ENCODE measurements around the gene SMARCC1.
"Not testable (repeated sequence)": the region's sequence is repeated elsewhere in the genome, so short reads cannot be mapped to it uniquely, and the experiment has no call there.

SMARCC1 gene

DNA sequence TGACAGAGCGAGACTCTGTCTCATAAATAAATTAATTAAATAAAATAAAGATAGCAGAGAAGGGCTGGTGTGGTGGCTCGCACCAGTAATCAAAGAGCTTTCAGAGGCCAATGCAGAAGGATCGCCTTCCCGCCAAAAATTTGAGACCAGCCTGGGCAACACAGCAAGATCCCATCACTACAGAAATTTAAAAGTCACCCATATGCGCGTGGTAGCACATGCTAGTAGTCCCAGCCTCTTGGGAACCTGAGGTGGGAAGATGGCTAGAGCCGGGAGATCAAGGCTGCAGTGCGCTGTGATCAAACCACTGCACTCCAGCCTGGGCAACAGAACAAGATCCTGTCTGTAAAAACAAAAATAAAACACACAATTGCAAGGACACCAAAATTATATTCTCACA lies 9.6 kb downstream of the SMARCC1 start:
- no peak for DNase-seq (ENCODE audit: low read depth in 3 of 3)

GRCh38 chr3:47766186-47766585 lies 15.5 kb downstream of the SMARCC1 start:
- DNase-seq (ENCODE audit: low read depth in 3 of 3), result no peak

GRCh38 chr3:47762233-47762632 lies 19.5 kb downstream of the SMARCC1 start:
- no peak for DNase-seq (ENCODE audit: low read depth in 3 of 3)

DNA sequence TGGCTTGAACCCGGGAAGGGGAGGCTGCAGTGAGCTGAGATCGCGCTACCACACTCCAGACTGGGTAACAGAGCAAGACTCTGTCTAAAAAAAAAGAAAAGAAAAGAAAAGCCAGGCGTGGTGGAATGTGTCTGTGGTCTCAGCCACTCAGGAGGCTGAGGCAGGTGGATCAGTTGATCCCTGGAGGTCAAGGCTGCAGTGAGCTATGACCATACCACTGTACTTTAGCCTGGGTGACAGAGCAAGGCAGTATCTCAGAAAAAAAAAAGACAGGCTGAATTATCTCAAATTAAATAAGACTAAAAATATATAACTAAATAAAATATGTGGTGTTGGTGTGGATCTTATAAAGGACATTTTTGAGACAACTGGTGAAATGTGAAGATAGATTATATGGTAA lies 20.6 kb downstream of the SMARCC1 start:
- DNase-seq (ENCODE audit: low read depth in 3 of 3), result no peak

DNA sequence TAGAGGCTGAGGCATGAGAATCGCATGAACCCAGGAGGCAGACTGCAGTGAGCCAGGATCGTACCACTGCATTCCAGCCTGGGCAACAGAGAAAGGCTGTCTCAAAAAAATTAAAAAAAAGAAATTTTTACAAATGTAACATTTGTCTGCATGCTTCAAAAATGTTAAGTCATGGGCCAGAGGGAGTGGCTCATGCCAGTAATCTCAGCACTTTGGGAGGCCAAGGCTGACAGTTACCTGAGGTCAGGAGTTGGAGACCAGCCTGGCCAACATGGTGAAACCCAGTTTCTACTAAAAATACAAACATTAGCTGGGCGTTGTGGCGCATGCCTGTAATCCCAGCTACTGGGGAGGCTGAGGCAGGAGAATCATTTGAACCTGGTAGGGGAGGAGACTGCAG lies 21.5 kb downstream of the SMARCC1 start:
- not testable (repeated sequence) for DNase-seq (ENCODE audit: low read depth in 3 of 3)

GRCh38 chr3:47758261-47759025 lies 23.2 kb downstream of the SMARCC1 start:
- no peak for DNase-seq (ENCODE audit: low read depth in 3 of 3)

- DNase-seq (ENCODE audit: low read depth in 3 of 3), result no peak
Measured at GRCh38 chr3:47752716-47753115, 29.0 kb downstream of the SMARCC1 start.

- DNase-seq (ENCODE audit: low read depth in 3 of 3), result not testable (repeated sequence)
Measured at GRCh38 chr3:47750811-47751354, 30.8 kb downstream of the SMARCC1 start.

GRCh38 chr3:47747558-47747957 lies 34.1 kb downstream of the SMARCC1 start:
- no peak for DNase-seq (ENCODE audit: low read depth in 3 of 3)

DNA sequence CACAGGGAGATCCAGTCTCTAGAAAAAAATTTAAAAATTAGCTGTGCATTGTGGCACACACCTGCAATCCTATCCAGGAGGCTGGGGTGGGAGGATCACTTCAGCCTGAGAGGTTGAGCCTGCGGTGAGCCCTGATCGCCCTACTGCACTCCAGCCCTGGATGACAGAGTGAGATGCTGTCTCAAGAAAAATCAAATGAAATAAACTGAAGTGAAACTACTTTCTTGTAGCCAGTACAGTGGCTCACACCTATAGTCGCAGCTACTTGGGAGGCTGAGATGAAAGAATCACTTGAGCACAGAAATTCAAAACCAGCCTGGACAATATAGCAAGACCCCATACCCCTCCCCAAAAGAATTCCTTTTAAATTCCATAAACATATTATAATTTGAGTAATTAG lies 35.4 kb downstream of the SMARCC1 start:
- no peak for DNase-seq (ENCODE audit: low read depth in 3 of 3)

GRCh38 chr3:47743855-47744254 lies 37.8 kb downstream of the SMARCC1 start:
- no peak for DNase-seq (ENCODE audit: low read depth in 3 of 3)

- DNase-seq (ENCODE audit: low read depth in 3 of 3), result not testable (repeated sequence)
Measured at GRCh38 chr3:47743352-47743751, 38.3 kb downstream of the SMARCC1 start.

- no peak for DNase-seq (ENCODE audit: low read depth in 3 of 3)
Measured at GRCh38 chr3:47741925-47742324, 39.8 kb downstream of the SMARCC1 start.

DNA sequence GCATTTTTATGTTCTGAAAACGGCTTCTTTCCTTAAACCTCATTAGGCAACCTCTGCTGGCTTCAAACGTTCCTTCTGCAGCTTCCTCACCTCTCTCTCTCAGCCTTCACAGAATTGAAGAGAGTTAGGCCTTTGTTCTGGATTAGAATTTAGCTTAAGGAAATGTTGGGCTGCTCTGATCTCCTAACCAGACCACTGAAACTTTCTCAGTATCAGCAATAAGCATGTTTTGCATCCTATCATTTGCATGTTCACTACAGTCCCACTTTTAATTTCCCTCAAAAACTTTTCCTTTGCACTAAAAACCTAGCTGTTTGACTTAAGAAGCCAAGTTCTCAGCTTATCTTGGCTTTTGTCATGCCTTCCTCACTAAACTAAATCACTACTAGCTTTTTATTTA lies 49.5 kb downstream of the SMARCC1 start:
- no peak for DNase-seq (ENCODE audit: low read depth in 3 of 3)

DNA sequence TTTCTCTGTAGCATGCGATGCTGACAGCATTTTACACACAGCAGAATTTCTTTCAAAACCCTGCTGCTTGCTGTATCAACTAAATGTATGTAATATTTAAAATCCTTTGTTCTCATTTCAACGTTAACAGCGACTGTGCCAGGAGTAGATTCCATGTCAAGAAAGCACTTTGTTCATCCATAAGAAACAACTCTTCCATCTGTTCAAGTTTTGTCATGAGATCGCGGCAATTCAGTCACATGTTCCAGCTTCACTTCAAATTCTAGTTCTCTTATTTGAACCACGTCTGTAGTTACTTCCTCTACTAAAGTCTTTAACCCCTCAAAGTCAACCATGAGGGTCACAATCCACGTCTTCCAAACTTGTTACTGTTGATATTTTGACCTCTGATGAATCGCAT lies 50.6 kb downstream of the SMARCC1 start:
- no peak for DNase-seq (ENCODE audit: low read depth in 3 of 3)

GRCh38 chr3:47722859-47723258 lies 58.8 kb downstream of the SMARCC1 start:
- DNase-seq (ENCODE audit: low read depth in 3 of 3), result no peak

GRCh38 chr3:47717448-47717847 lies 64.2 kb downstream of the SMARCC1 start:
- DNase-seq (ENCODE audit: low read depth in 3 of 3), result not testable (repeated sequence)

GRCh38 chr3:47716656-47717055 lies 65.0 kb downstream of the SMARCC1 start:
- DNase-seq (ENCODE audit: low read depth in 3 of 3), result no peak

- no peak for DNase-seq (ENCODE audit: low read depth in 3 of 3)
Measured at GRCh38 chr3:47715928-47716327, 65.8 kb downstream of the SMARCC1 start.

DNA sequence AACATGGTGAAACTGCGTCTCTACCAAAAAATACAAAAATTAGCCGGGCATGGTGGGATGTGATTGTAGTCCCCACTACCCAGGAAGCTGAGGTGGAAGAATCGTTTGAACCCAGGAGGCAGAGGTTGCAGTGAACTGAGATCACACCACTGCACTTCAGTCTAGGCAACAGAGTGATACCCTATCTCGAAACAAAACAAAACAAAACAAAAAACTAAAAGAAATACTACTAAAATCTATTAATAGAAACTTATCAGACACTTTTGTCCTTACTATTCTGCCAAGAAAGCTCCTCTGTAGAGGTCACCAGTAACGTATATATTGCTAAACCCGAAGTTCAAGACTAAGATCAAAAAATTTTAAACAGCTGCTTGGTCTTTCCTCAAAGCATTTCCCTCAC lies 67.1 kb downstream of the SMARCC1 start:
- DNase-seq (ENCODE audit: low read depth in 3 of 3), result no peak

GRCh38 chr3:47713655-47714054 lies 68.0 kb downstream of the SMARCC1 start:
- no peak for DNase-seq (ENCODE audit: low read depth in 3 of 3)

DNA sequence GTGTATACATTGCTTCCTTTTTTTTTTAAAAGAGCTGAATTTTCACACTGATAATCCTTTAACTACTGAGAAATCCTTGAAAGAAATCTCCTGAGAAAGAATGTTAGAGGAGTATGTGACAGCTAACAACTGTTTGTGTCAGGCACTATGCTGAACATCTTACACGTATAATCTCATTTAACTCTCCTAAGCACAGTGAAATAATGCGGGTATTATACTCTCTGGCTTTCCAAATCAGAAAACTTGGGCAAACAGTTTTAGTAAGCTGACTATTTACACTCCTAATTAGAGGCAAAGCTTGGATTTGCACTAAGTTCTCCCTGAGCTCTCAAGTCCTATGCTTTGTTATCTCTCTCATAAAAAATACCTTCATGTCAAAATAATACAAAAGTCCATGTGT lies 69.3 kb downstream of the SMARCC1 start:
- no peak for DNase-seq (ENCODE audit: low read depth in 3 of 3)

DNA sequence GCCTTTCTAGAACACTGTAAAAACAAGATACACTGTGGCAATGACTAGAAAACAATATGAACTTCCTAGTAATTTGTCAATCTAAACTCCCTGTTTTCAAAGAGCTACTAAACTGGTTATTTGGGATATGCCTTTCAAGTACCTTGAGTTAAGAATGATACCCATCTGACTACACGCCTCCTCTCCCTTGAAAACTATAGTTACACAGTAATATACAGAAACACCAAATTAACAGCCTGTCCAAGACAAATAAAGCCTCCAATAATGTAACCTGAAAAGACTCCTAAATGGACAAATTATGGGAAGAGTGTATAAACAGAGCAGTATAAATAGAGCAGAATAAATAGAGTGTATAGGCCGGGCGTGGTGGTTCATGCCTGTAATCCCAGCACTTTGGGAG lies 70.1 kb downstream of the SMARCC1 start:
- DNase-seq (ENCODE audit: low read depth in 3 of 3), result no peak

- no peak for DNase-seq (ENCODE audit: low read depth in 3 of 3)
Measured at GRCh38 chr3:47705391-47705790, 76.3 kb downstream of the SMARCC1 start.

Measured in stimulated activated CD4-positive, alpha-beta T cell treated with anti-CD3 and anti-CD28 coated beads, TNF-alpha, amount 100 ng/mL, for 48 hours (primary cell).